Spleen (tissue), 11 donors: ENCODE measurements around the gene MROH8. TPM values are rescaled to one million over a fixed set of nuclear protein-coding genes. Genes with fewer than 3 reads are reported as not detected.
A peak's percentile ranks its signal among the peaks of the same experiment; 100 is the strongest.

Experiments
- DNase-seq: peaks from one replicate; pipeline ENCODE4 v3.0.0-alpha.2; 2020
- H3K27ac ChIP-seq, 8 donors: fragments of 200-600 bp; sonication (generic) in 7 of 8; 1 replicate in 4 of 8; 2 replicates in 4 of 8; pipeline versions ENCODE4 v1.5.0 to v1.8.0; 2016 to 2021; ENCODE audit warnings: inconsistent platforms in 4 of 8, mild to moderate bottlenecking in 4 of 8, moderate library complexity in 1 of 8
- H3K27me3 ChIP-seq, 7 donors: fragments of 200-600 bp; sonication (generic) in 6 of 7; replicated peaks in 1 of 7; 1 replicate in 4 of 7; 2 replicates in 3 of 7; pipeline versions ENCODE4 v1.5.0 to v1.8.0; 2016 to 2021; ENCODE audit warnings: inconsistent platforms in 3 of 7, mild to moderate bottlenecking in 1 of 7
- H3K36me3 ChIP-seq, 6 donors: fragments of 200-600 bp; sonication (generic) in 5 of 6; 1 replicate in 4 of 6; 2 replicates in 2 of 6; pipeline versions ENCODE4 v1.5.0 to v1.8.0; 2016 to 2021; ENCODE audit warnings: inconsistent platforms in 2 of 6
- H3K4me1 ChIP-seq, 6 donors: fragments of 200-600 bp; sonication (generic) in 5 of 6; 1 replicate in 3 of 6; 2 replicates in 3 of 6; pipeline versions ENCODE4 v1.5.0 to v1.8.0; 2016 to 2021; ENCODE audit warnings: inconsistent platforms in 3 of 6
- H3K4me3 ChIP-seq, 8 donors: fragments of 200-600 bp; sonication (generic) in 7 of 8; 1 replicate in 4 of 8; 2 replicates in 4 of 8; pipeline versions ENCODE4 v1.5.0 to v1.8.0; 2016 to 2021; ENCODE audit warnings: inconsistent platforms in 4 of 8, mild to moderate bottlenecking in 4 of 8, moderate library complexity in 2 of 8
- H3K9me3 ChIP-seq, 8 donors: fragments of 200-600 bp; sonication (generic) in 7 of 8; 1 replicate in 4 of 8; 2 replicates in 4 of 8; pipeline versions ENCODE4 v1.5.0 to v1.8.0; 2016 to 2021; ENCODE audit warnings: inconsistent platforms in 4 of 8
- POLR2A ChIP-seq, 3 donors: fragments of 450-650 bp; IDR thresholded peaks; one replicate each; pipeline ENCODE4 v1.5.1; 2017; ENCODE audit warnings: antibody characterized with exemption in 3 of 3, mild to moderate bottlenecking in 1 of 3
- POLR2AphosphoS5 ChIP-seq, 3 donors: sonication (generic); formaldehyde crosslinking; IDR thresholded peaks; one replicate each; pipeline ENCODE4 v1.5.1; 2017; ENCODE audit warnings: antibody characterized with exemption in 3 of 3
- WGBS, 5 donors: extraction: QIAGEN DNeasy Blood & Tissue Kit in 3 of 5; methylation state at CpG; one replicate each; pipeline versions ENCODE4 v1.1.5 to v1.1.7; 2013 to 2018; 5-methylcytosine and 5-hydroxymethylcytosine counted together
- intact Hi-C: fragments of 100-400 bp; cut with DNase I; formaldehyde crosslinking; loops from one replicate; pipeline ENCODE4 v1.15.0; 2023; ENCODE audit warnings: low total_unique reads
- polyA plus RNA-seq, 3 donors: library from polyadenylated mRNA; stranded (reverse); fragments of 200-250 nt; gene quantifications; one replicate each; pipeline ENCODE4 v1.2.1, GENCODE V29; 2013
- total RNA-seq, 7 donors: library from RNA; depleted of rRNA in 3 of 7; stranded (reverse); fragments of >200 nt in 3 of 7; fragmentation: NEBNext Ultra II Directional in 4 of 7; extraction: Animal tissue kit (Norgen Biotek cat#: 25700) in 4 of 7; gene quantifications; one replicate each; pipeline versions ENCODE4 v1.1.0 to v1.2.1, GENCODE V29; 2016 to 2021
- TF ChIP-seq, protein P1 (sequence below), 11 experiments: fragments of 200-600 bp in 7 of 11; fragments of 450-650 bp in 4 of 11; sonication (generic) in 4 of 11; IDR thresholded peaks in 8 of 11; conservative IDR thresholded peaks in 3 of 11; 1 replicate in 7 of 11; 2 replicates in 4 of 11; pipeline versions ENCODE4 v1.4.0 to v1.8.0; 2016 to 2021; ENCODE audit warnings: antibody characterized with exemption in 11 of 11, inconsistent platforms in 4 of 11, mild to moderate bottlenecking in 1 of 11
- donor health status: healthy with polysubstance abuse.
- donor health status: DM: no; HTN: no; CAD: no; lungs with moderate emphysema.
- donor health status: DM: no; HTN: no; CAD: no.
- donor health status: Bipolar disorder and iron deficiency.
- donor health status: healthy.
- donor health status: DM: no; HTN: no; CAD: no.
- donor health status: DM: yes; HTN: yes; CAD: no.

Gene MROH8
- total and polyA plus RNA-seq, 10 donors: 0.97 to 4.0 (median 3.1) TPM

GRCh38 chr20:37200376-37200775, 21.0 kb upstream of the MROH8 start:
- no peak for DNase-seq
- 96 to 98% (median 96%) methylated on average over 4 of the region's 4 CpGs for WGBS, 5 donors
- no peak overlapping the region for H3K4me3 ChIP-seq
- intact Hi-C loops: no loop called here
- peaks cover 23 to 94% (median 68%) of the 10 kb centered on the region in 6 donors for H3K36me3 ChIP-seq
- H3K27ac ChIP-seq: no peak overlapping the region
- no peaks in the 10 kb centered on the region for H3K9me3 ChIP-seq
- H3K27me3 ChIP-seq: no peaks in the 10 kb centered on the region
- TF ChIP-seq POLR2AphosphoS5 (IDR thresholded peaks at IDR 0.05): no peak
- peaks cover 0 to 34% (median 11%) of the 10 kb centered on the region in 6 donors for H3K4me1 ChIP-seq

- intact Hi-C loops: loop anchor here (5.0 to 10.0 kb wide), 2 partner anchors 186 to 328 kb away; partner anchors contain the start of gene BLCAP
- peaks cover 15 to 84% (median 55%) of the 10 kb centered on the region in 6 donors for H3K36me3 ChIP-seq
- DNase-seq: no peak
These were observed 19.7 kb upstream of the MROH8 start for GRCh38 chr20:37198932-37199660.

DNA sequence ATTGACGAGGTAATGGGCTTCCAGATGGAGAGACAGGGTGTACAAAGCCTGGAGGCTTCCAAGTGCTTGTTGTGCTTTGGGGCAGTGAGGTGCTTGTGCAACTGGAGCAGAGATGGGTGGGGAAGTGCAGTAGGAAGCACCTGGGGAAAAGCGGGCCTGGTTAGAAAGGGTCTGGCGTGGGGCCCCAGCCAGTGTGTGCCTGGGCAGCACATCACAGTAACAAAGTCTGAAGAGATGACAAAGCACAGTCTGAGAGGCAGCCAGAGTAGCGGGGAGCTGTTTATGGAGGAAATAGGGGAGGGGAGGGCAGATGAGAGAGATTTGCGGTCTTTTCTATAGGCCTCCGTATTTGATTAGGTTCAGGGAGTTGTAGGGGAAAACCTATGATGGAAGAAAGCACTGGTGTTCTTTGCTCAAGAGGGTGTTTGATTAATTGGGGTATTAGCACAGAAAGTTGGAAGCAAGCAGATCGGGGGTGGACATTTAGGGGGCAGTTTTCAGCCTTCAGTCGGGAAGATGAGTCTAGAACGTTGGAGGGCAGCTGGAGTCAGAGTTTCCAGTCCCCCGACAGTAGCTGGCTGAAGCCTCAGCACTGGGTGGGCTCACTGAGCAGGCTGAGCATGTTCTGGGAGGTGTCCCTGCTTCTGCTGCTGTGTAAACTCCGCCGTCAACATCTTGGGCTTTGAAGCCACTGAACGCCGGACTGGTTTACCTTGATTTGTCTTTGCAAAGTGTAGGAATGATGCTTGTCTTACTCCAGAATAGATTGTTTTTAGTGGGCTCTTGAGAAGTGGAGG, 15.5 kb upstream of the MROH8 start:
- no peak for DNase-seq
- peaks cover 6 to 80% (median 50%) of the 10 kb centered on the region in 6 donors for H3K4me1 ChIP-seq
- intact Hi-C loops: loop anchor here (5.0 to 10.0 kb wide), 2 partner anchors 190 to 332 kb away; partner anchors contain the start of gene BLCAP
- peaks cover 11 to 74% (median 28%) of the 10 kb centered on the region in 6 donors for H3K36me3 ChIP-seq
- H3K27ac ChIP-seq: peak overlapping the region in 2 of 8 donors; percentile 9 to 26
- no peak overlapping the region for H3K4me3 ChIP-seq
- WGBS, 5 donors: 41 to 50% (median 48%) methylated on average over 14 of the region's 14 CpGs
- no peaks in the 10 kb centered on the region for H3K27me3 ChIP-seq
- H3K9me3 ChIP-seq: no peaks in the 10 kb centered on the region
- TF ChIP-seq POLR2A (IDR thresholded peaks at IDR 0.05) (no peak), POLR2AphosphoS5 (IDR thresholded peaks at IDR 0.05) (no peak)
- TF ChIP-seq, protein P1, sequence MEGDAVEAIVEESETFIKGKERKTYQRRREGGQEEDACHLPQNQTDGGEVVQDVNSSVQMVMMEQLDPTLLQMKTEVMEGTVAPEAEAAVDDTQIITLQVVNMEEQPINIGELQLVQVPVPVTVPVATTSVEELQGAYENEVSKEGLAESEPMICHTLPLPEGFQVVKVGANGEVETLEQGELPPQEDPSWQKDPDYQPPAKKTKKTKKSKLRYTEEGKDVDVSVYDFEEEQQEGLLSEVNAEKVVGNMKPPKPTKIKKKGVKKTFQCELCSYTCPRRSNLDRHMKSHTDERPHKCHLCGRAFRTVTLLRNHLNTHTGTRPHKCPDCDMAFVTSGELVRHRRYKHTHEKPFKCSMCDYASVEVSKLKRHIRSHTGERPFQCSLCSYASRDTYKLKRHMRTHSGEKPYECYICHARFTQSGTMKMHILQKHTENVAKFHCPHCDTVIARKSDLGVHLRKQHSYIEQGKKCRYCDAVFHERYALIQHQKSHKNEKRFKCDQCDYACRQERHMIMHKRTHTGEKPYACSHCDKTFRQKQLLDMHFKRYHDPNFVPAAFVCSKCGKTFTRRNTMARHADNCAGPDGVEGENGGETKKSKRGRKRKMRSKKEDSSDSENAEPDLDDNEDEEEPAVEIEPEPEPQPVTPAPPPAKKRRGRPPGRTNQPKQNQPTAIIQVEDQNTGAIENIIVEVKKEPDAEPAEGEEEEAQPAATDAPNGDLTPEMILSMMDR (IDR thresholded peaks at IDR 0.05 in 8 of 11, conservative IDR thresholded peaks at IDR 0.05 in 3 of 11): no peak

More at GRCh38 chr20:37198932-37199660, 19.7 kb upstream of the MROH8 start:
- Histone ChIP-seq H3K4me3 (no peak overlapping the region), H3K27me3 (no peaks in the 10 kb centered on the region), H3K4me1 (peaks cover 0 to 47% (median 23%) of the 10 kb centered on the region in 6 donors), H3K27ac (no peak overlapping the region), H3K9me3 (no peaks in the 10 kb centered on the region)
- TF ChIP-seq POLR2AphosphoS5 (IDR thresholded peaks at IDR 0.05) (peak in 1 of 3 donors; percentile 12), POLR2A (IDR thresholded peaks at IDR 0.05) (no peak)
- WGBS, 5 donors: 89 to 93% (median 89%) methylated on average over 15 to 16 of the region's 16 CpGs

- H3K4me3 ChIP-seq: no peak overlapping the region
- WGBS, 5 donors: 92 to 97% (median 96%) methylated on average over 8 of the region's 8 CpGs
- no peak overlapping the region for H3K27ac ChIP-seq
- H3K4me1 ChIP-seq: peaks cover 11 to 90% (median 55%) of the 10 kb centered on the region in 6 donors
- H3K27me3 ChIP-seq: no peaks in the 10 kb centered on the region
- H3K36me3 ChIP-seq: peaks cover 1 to 73% (median 18%) of the 10 kb centered on the region in 6 donors
- intact Hi-C loops: loop anchor here (10.0 kb wide), 1 partner anchor 191 kb away; no protein-coding TSS in a partner anchor
- no peaks in the 10 kb centered on the region for H3K9me3 ChIP-seq
- TF ChIP-seq, protein P1 (IDR thresholded peaks at IDR 0.05 in 8 of 11, conservative IDR thresholded peaks at IDR 0.05 in 3 of 11): no peak
- TF ChIP-seq POLR2AphosphoS5 (IDR thresholded peaks at IDR 0.05): no peak
- no peak for TF ChIP-seq POLR2A (IDR thresholded peaks at IDR 0.05)
- DNase-seq: no peak
These were observed 14.5 kb upstream of the MROH8 start for GRCh38 chr20:37193821-37194220.
